OCI-M2 (cell line): ENCODE data around the gene PLCB4.

Experiments used
- DNase-seq: peaks from one replicate; lab custom pipeline; 2025; ENCODE audit not compliant: unreplicated experiment; lab: John Stamatoyannopoulos, UW

PLCB4 gene

DNA sequence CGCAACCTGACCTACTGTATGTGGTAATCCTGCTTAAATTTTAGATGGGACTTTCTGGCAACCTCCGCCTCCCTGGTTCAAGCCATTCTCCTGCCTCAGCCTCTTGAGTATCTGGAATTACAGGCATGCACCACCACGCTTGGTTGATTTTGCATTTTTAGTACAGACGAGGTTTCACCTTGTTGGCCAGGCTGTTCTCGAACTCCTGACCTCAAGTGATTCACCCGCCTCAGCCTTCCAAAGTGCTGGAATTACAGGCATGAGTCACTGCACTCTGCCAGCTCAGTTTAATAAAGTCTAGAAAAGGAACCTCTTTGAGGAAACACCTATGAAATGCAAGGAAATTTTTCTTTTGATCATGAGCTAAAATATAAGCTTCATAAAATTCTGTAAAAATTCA, 9.0 kb upstream of the PLCB4 start:
- DNase-seq, result no peak

DNA sequence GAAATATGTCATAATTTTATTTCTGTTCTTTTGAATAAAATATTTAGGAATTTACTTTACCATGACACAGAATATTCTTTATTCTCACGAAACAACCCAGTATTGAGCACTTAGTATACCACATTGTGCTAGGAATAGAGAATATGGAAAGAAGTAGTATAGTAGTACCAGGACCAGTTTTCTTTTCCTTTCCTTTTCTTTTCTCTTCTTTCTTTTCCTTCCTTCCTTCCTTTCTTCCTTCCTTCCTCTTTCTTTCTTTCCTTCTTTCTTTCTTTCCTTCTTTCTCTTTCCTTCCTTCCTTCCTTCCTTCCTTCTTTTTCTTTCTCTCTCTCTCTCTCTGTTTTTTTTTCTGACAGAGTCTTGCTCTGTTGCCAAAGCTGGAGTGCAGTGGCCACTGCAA, 7.5 kb upstream of the PLCB4 start:
- no peak for DNase-seq

DNA sequence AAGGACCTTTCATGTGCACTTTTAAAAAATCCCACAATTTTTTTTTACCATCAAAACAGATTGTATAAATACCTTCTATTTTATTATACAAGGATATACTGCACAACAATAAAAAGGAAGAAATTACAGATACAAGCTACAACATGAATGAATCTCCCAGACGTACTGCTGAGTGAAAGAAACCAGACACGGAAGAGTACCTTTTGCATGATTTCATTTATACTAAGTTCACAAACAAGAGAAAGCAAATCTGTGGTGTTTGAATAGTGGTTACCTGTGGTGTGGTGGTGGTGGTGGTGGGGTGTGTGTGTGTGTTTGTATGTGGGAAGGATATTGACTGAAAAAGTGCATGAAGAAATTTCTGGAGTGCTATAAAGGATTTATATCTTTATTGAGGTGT, 6.8 kb upstream of the PLCB4 start:
- no peak for DNase-seq

DNA sequence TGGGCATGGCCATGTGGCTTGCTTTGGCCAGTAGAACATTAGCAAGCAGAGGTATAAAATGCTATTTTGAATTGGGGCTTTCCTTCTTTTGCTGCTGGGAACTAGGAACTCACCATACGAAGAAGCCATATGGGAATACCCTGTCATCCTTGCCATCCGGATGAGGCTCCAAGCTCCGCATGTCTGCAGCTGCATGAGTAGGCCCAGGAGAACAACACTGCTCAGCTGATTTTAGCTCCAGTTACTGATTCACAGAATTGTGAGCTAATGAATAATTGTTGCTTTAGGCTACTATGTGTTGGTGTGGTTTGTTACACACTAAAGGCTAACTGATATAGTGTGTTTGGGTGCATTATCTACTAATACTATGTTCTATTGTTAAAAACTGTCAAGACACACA, 2.7 kb upstream of the PLCB4 start:
- no peak for DNase-seq

DNA sequence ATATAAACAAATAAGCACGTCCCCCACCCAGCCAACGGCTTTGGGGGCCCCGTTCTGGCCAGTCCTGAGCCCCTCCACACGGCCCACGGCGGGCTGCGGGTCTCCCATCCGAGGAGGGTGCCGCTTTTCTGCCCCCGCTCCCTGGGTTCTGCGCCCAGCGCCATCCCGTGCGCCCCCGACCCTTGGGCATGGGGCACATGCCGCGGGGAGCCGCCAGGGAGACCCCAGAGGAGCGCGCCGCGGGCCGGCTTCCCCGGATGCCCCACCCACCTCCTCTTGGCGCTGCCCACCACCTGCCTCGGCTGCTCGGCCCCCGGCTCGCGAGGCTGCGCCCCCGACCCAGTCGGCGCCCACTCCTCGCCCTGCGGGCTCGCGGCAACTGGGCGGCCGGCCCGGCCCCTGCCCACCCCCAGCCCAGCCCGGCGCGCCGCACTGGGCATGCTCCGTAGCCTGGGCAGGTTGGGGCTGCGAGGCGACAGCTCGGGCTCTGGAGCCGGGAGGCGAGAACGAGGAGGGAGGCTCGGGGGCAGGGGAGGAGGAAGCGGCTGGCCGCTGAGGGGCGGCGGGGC, 570 bp upstream of the PLCB4 start:
- DNase-seq, result no peak

DNA sequence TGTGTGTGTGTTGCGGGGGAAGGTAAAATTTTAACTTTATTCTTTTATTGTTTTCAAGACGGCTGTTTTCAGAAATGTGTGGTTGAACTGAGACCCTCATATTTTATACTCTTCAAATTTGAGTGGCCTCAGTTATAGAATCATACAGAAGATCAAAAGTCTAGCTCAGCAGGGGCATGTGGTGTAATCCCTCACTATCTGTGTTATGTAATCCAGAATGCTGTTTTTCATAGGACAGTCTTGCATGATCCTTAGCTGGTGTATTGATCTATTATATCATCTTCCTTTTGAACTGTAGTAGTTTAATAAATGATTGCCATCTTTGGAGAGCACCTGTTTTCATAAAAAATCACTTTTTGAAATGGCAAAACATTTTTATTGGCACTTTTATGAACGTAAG, 1.4 kb downstream of the PLCB4 start:
- no peak for DNase-seq

DNA sequence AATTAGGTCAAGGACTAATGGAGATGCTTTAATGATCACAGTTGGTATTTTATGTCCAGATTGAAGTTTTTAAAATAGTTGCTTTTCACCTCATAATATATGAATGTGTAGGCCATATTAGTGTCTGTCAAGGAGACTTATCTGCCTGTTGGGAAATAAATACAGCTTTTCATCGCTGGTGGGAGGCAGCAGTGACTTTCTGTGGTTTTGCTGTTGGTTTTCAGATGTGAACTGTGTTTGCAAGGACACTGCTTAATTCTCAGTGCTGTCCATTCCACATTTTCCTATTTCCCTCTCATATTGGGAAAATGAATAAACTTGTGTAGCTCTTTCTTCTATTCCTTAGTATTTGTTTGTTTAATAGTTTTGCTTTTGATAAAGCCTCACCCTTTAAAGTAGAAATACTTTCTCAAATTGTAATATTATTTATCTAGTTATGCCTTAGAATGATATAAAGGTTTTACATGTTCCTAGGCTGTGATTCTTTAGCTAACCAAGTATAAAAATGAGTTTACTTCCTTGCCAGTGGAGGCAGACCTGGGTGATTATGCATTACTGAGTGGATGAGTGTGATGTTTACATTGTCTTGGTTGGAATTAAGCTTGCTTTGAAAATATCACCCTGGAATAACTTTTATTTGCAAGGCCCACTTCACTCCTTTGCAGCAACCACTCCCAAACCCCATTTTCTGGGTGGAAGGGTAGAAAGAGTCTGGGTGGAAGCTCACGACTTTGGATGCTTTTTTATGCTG, 3.3 kb downstream of the PLCB4 start:
- no peak for DNase-seq

DNA sequence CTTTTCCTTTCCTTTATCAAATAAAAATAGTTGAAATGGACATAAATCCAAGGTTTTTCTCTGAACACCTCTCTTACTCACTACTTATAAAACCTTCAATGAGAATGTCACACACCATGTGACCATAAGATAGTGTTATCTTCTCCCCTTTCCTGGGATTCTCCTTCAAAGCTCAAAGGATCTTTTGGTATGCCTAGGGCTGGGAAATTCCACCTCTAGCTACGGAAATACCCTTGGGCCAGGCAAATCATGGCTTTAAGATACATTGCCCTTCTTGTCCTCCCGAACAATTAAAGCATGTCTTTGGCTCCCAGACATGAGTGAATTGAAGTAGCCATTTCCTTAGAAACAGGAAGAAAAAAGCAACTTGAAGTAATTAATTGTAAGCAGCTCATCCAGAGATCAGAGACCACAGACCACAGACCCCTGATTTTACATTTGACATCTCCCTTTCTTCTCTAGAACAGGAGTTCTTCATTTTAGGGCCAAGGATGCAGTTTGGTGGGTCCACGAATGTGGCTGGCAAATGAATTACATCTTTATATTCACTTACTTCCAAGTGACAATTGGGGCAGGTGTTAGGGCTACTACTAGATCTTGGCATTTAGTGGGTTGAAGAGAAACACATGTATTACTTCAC, 4.1 kb downstream of the PLCB4 start:
- no peak for DNase-seq

DNA sequence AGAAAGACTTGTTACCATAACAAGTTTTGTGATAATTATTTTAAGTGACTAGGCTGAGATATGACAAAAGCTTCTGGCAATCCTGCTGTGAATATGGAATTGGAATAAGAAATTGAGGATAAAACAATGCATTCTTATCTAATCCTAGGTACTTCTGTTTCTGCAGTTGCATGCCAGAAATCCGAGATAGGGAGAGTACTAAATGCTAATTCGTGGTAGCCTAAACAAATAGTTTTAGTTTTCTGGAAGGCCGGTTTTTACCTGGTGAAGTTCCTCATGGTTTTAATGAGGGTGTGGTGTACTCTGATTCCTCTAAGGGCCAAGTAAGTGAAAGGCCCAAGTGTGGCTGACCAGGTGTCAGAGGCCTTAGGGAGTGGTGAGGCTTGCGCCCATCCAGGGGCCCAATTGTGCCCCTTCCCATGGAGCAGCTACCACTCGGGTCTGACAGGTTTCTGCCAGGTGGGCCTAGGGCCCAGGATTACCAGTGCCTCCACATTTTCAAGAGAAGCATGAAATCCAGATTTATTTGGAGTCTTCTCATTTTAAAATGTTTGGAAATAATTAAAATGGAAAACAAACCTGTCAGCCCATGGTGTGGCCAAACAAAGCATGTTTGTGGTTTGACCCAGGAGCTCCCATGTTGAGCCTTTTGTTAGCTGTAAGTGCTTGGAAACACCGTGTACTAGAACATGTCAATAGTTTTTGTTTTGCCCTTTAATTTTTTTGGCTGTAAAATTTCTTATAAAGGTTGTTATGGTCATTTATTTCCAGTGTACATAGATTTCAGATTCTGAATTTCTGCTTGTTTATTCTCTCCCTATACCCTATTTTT, 6.6 kb downstream of the PLCB4 start:
- no peak for DNase-seq

DNA sequence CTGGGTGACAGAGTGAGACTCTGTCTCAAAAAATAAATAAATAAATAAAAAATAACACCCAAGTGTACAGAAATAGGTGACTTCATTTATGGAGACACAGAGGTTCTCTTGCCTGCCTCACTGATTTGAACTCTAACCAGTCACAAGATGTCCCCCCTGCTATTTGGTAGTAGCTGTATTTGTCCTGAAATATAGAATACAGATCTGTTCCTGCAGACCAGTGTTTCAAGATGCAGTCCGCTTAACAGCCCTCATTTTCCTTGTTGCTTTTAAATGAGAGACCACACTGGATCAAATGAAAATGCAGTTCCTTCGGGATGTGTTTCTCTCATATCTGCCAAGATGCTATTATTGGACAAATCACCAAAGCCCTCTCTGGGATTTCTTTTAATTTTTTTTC, 7.6 kb downstream of the PLCB4 start:
- no peak for DNase-seq

DNA sequence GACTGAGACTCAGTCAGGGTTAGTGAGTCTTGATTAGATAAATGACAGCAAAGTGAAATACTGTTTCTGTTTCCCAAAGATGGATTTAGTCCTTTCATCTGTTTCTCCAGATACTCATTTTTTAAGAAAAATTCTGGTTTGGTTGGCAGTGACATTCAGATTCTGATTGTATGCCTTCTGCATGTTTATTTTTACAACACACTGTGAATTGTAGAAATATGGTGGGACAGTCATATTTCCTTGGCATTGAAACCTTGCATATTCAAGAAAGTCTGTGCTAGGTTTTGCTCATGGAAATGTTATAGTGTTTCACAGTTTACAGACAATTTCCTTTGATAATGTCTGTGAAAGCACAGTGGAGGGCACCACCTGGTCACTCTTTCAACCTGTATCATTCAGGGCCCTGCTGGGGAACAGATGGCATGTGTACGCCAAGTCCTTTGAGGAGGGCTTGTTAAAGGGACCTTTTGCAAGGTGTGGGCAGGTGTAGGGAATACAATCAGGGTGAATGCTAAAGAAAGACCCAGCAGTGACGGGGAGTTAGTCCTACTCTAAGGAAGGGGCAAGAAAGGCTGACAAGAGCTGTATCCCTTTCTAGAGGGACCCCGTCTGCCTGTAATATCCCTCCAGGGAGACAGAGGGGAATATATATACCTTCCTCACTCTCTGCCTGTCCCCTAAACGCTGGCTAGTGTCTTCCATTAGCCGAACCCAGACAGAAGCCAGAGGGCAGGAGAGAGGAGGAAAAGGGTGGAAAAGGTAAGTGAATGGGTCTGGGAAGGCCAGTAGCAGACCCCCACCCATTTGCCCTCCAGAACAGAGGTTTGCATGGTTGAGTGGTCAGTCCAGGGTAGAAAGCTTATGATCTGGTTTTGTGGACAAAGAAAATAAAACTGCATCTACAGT, 10.2 kb downstream of the PLCB4 start:
- no peak for DNase-seq

DNA sequence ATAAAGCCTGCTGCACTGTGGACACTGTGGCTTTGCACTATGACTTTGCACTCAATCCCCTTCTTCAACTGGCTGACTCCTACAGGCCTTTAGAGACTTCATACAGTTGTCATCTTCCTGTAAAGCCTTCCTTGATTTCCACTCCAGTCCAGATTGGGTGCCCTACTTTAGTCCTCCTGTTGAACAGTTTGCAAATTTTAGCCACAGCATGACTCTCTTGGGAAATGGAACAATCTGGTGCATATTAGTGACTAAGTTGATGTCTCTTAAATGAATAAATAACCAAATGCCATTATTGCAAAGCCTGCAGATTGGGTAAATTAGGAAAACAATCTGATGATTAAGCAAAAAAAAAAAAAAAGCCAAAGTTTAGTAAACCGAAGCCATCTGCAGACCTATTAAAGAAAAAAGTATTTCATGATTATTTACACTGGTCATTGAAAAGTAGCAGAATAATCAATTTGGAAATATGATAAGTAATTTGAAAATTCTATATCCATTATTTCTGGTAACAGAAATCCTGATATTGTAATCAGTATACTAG, 12.6 kb downstream of the PLCB4 start:
- DNase-seq, result no peak

DNA sequence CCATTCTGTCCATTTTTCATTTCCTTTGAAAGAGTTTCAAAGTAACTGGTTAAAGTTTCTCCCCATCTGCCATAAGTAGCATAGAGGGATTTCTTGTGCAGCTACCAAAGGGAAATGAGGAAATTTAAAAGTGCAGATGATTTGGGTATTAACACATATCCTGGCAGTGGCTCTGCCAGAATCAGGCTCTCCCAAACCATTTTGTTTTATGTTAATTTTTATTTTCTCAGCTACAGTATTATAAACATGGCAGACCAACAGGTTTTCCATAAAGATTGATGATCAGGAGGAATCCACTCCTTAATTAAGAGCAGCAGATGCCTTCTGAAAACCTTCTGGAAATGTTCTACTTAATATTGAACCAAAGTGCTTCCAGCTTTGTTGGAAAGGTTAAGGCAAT, 13.9 kb downstream of the PLCB4 start:
- DNase-seq, result no peak

DNA sequence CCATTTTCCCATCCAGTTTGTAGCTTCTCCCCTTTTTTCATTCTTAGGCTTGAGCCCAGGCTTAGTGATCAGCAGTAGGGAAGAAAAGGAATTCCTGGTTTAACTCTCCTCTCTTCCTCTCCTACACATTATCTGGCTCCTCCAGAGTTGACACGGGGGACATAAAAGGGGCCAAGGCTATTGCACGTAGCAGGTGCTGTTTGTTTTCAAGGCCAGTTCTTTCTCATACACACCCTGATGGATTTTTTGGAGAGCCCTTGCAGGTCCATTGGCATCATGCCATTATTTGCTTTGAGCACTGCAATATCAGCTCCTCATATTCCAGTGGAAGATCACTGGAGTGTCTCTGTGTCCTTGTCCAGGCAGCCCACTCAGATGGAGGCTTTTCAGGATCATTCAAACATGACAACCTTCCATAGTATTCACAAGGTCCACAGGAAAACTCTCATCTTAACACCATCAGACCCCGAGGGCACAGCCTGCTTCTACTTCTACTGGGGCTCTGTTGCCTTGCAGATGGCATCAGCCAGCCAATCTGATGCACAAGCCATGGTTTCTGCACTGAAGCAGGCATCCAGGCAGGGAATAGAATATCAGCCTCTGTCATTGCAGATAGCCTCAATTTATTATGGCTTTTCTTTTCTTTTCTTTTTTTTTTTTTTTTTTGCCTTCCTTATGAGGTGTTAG, 18.8 kb downstream of the PLCB4 start:
- DNase-seq, result no peak

DNA sequence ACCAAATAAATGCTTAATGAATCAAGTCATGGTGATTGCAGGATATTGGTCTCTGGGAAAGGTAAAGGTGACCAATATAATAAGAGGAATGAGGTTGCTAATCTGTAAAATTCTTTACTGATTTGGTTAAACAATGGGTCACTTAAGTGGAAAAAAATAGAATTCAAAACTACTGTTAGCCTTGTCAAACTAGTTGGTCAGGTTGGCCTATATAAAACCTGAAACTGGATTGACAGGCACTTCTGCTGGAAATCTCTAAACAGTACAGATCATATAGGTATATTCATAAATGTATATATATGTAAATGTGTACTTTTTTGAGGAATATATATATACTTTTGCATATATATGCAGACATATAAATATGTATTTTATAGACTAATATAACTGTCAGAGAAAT, 19.7 kb downstream of the PLCB4 start:
- DNase-seq, result no peak

DNA sequence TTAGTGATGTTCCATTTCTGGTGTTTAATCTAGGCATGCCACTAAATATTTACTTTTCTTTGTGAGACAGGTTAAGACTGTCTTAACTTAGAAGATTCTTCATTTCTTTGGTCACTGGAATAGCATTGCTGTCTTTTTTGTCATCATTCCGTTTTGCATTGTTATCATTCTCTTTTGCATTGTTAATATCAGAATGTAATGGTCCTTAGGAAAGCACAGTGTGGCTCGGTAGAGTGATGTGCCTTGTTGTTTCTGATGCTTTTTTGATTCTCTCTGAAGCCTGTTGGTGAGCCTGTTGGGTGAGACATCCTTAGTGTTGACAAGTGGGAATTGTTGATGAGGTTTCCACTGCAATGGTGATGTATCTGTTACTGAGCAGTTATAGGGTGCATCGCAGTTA, 23.2 kb downstream of the PLCB4 start:
- DNase-seq, result no peak

DNA sequence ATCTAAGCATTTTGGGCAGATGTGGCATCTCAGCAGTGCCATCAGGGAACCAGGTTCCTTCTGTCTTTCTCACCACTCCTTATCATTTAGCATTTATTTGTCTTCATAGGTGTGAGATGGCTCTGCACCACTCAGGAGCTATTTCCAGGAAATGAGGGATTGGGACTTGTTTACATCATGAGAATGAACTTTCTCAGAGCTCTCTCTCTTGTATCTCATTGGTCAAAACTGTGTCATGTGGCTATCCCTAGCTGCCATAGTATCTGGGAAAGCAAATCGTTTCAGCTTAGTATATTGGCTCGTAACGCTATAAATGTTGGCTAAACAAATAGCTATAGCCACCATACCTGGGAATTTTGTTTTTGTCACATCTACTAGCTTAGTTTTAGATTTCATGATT, 23.8 kb downstream of the PLCB4 start:
- no peak for DNase-seq

DNA sequence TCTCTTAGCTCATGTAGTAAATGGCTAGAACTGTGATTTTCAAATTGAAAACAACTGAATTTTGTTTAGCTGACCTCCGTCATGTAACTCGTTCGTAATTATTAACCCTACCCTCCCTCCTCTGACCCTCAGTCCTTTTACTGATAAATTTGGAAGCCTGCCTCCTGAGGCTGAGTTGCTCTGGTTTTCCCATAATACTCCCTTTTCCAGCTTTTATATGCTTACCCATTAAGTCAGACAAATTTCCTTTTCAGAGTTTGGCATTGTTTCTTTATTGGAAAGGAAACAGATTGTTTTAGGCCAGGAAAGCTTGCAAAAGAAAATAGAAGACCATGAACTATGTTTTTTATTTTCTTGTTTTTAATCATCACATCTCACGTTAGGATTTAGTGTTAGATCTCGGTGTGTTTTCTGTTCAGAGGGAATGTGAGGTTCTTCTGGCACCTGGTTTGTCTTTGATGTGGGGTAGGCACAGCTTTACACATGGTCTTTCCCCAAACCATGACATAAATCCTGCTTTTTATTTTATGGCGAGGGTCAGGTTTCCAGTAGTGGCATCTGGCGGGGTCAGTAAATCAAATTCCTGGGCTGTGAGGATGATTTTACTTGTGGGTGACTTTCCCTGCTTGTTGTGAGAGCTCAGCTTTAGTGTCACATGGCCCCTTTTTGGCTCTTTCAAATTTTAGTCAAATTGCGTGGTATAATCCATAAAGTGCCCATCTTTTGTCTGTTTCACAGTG, 24.5 kb downstream of the PLCB4 start:
- no peak for DNase-seq

DNA sequence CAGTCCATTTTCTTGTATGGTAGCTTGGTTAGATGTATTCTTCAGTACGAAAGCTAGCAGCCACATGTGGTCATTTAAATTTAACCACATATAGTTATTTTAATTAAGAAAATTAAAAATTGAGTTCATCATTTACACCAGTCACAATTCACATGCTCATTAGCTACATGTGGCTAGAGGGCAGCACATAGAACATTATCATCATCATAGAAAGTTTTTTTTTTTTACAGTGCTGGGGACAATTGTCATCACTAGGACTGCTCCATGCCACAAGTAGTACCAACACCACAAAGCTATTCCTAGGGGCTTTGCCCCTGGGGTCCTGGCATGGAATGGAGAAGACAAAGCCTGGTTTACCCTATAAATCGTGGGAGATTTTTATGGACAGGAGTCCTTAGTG, 30.5 kb downstream of the PLCB4 start:
- no peak for DNase-seq
